Measurements from ENCODE around the gene PDE6B.
"Not testable (repeated sequence)": the region's sequence is repeated elsewhere in the genome, so short reads cannot be mapped to it uniquely, and the experiment has no call there.

- TF ChIP-seq CTCF (IDR thresholded peaks at IDR 0.05); ZFX (IDR thresholded peaks at IDR 0.05; ENCODE audit: borderline replicate concordance): not testable (repeated sequence)
These were observed 80.8 kb downstream of the PDE6B start for GRCh38 chr4:706083-706633.
